ENCODE results near the gene CAPZB. TPM values are rescaled to one million over a fixed set of nuclear protein-coding genes. Genes with fewer than 3 reads are reported as not detected.
A peak's percentile ranks its signal among the peaks of the same experiment; 100 is the strongest.

CAPZB gene
- total RNA-seq, 1 experiment from 2014 or later, result 348 TPM

GRCh38 chr1:19384772-19385187 is 100.6 kb downstream of the CAPZB start:
- no peak overlapping the region for H3K9ac ChIP-seq (ENCODE audit: extremely low read depth, insufficient read length, low read length)
- Mint-ChIP-seq H3K4me3 (no peak overlapping the region), H3K4me1 (no peaks in the 10 kb centered on the region), H3K27me3 (ENCODE audit: low read depth) (no peaks in the 10 kb centered on the region; the same call in 1 of the 2 replicates), H3K9me3 (no peaks in the 10 kb centered on the region), H3K36me3 (ENCODE audit: insufficient read depth in 1 of 3, low read depth in 3 of 3) (peaks cover 14 to 47% (median 27%) of the 10 kb centered on the region in 3 experiments; a peak in 6 of 7 replicates), H3K27ac (0 out of 7 replicates have a peak overlapping the region, but pooled peaks of 1 of the 3 experiments have one; percentile 30)
- no peak overlapping the region for H3K14ac ChIP-seq (ENCODE audit: insufficient read depth, low read length)
- no peaks in the 10 kb centered on the region for H3K9me3 ChIP-seq (ENCODE audit: control insufficient read depth, low read depth, low read length)
- H2AK5ac ChIP-seq (ENCODE audit: insufficient read length, low read length), result no peak overlapping the region
- no peak overlapping the region for H2BK20ac ChIP-seq (ENCODE audit: low read depth, low read length, poor library complexity, severe bottlenecking)
- peaks cover 9% of the 10 kb centered on the region for H3K79me2 ChIP-seq (ENCODE audit: insufficient read depth, low read length)
- H3K23me2 ChIP-seq (ENCODE audit: insufficient read length, low read depth, low read length, poor library complexity, severe bottlenecking), result no peaks in the 10 kb centered on the region
- H2BK15ac ChIP-seq (ENCODE audit: low read depth, low read length), result no peak overlapping the region
- no peak overlapping the region for H3K4ac ChIP-seq (ENCODE audit: low read depth, low read length)
- H4K20me1 ChIP-seq (ENCODE audit: control insufficient read depth, insufficient read depth, insufficient read length), result no peaks in the 10 kb centered on the region
- H2BK120ac ChIP-seq (ENCODE audit: low read depth, low read length, poor library complexity, severe bottlenecking), result no peak overlapping the region
- H4K91ac ChIP-seq (ENCODE audit: insufficient read length, low read depth, low read length), result no peak overlapping the region
- H3K18ac ChIP-seq (ENCODE audit: insufficient read length, low read depth, low read length), result no peak overlapping the region
- H3K4me2 ChIP-seq (ENCODE audit: insufficient read depth, insufficient read length, low read length), result no peak overlapping the region
- H2BK5ac ChIP-seq (ENCODE audit: insufficient read length, low read length), result no peak overlapping the region
- no peak for DNase-seq
- no peak overlapping the region for H3K27ac ChIP-seq (ENCODE audit: insufficient read length, low read depth, low read length)
- TF ChIP-seq CTCF (conservative IDR thresholded peaks at IDR 0.05), result no peak
- H4K8ac ChIP-seq (replicated peaks; ENCODE audit: insufficient read length, low read depth, low read length), result no peak overlapping the region
- no peak overlapping the region for H4K5ac ChIP-seq (ENCODE audit: insufficient read length, low read depth, low read length)
- H3K4me1 ChIP-seq (ENCODE audit: insufficient read depth, low read length), result no peaks in the 10 kb centered on the region
- no CpG with 5 or more reads among the region's 7 CpGs for WGBS (ENCODE audit: extremely low coverage, insufficient read length, low lambda C conversion rate)
- peaks cover 8% of the 10 kb centered on the region for H3K79me1 ChIP-seq (ENCODE audit: insufficient read depth, low read depth, low read length, poor library complexity, severe bottlenecking)
- H3K27me3 ChIP-seq (ENCODE audit: insufficient read depth, low read length), result no peaks in the 10 kb centered on the region
- no peak overlapping the region for H3K56ac ChIP-seq (ENCODE audit: insufficient read length, low read depth, low read length)
- no peak overlapping the region for H3T11ph ChIP-seq (ENCODE audit: low read length)
- no peak overlapping the region for H2BK12ac ChIP-seq (ENCODE audit: insufficient read length, low read depth, low read length)
- no peak overlapping the region for H3K23ac ChIP-seq (ENCODE audit: insufficient read length, low read depth, low read length)
- no peak overlapping the region for H2AFZ ChIP-seq (ENCODE audit: low read length)

Data from H9 (cell line).